ACC112 (cell line): ENCODE data around the gene ASIP.
"Not testable (repeated sequence)": the region's sequence is repeated elsewhere in the genome, so short reads cannot be mapped to it uniquely, and the experiment has no call there.

Experiments used
- H2AFZ ChIP-seq: fragments of 200-600 bp; sonication (generic); one replicate; pipeline ENCODE4 v1.6.0; 2017; ENCODE audit warnings: antibody characterized with exemption, low read length; ENCODE audit not compliant: unreplicated experiment
- H3K27ac ChIP-seq: fragments of 200-600 bp; sonication (generic); 2 replicates; pipeline ENCODE4 v1.5.1; 2014; ENCODE audit warnings: low read depth, mild to moderate bottlenecking, antibody characterized with exemption, low read length, moderate library complexity
- H3K27me3 ChIP-seq: fragments of 200-600 bp; sonication (generic); 2 replicates; pipeline ENCODE4 v1.6.1; 2014; ENCODE audit warnings: mild to moderate bottlenecking, antibody characterized with exemption, low read length, moderate library complexity, mixed read lengths; ENCODE audit not compliant: insufficient read depth
- H3K36me3 ChIP-seq: fragments of 200-600 bp; sonication (generic); 2 replicates; pipeline ENCODE4 v1.6.1; 2016; ENCODE audit warnings: mild to moderate bottlenecking, antibody characterized with exemption, low read length, moderate library complexity, mixed read lengths; ENCODE audit not compliant: insufficient read depth
- H3K4me1 ChIP-seq: fragments of 200-600 bp; sonication (generic); one replicate; pipeline ENCODE4 v1.6.1; 2016; ENCODE audit warnings: low read length, mixed read lengths; ENCODE audit not compliant: insufficient read depth, unreplicated experiment, control insufficient read depth
- H3K4me3 ChIP-seq: fragments of 200-600 bp; sonication (generic); 2 replicates; pipeline ENCODE4 v1.5.1; 2014; ENCODE audit warnings: mild to moderate bottlenecking, low read depth, low read length
- H3K79me2 ChIP-seq: fragments of 200-600 bp; sonication (generic); one replicate; pipeline ENCODE4 v1.6.0; 2016; ENCODE audit warnings: low read length; ENCODE audit not compliant: control insufficient read depth, unreplicated experiment, insufficient read depth

Gene ASIP

GRCh38 chr20:34283844-34284243 is 42.6 kb downstream of the ASIP start:
- Histone ChIP-seq H3K27me3 (no peaks in the 10 kb centered on the region), H3K79me2 (no peaks in the 10 kb centered on the region), H3K36me3 (peaks cover 19% of the 10 kb centered on the region; the same call in 1 of the 2 replicates), H3K4me3 (no peak overlapping the region), H3K4me1 (no peaks in the 10 kb centered on the region), H3K27ac (no peak overlapping the region), H2AFZ (no peak overlapping the region)

GRCh38 chr20:34285450-34285849 is 44.2 kb downstream of the ASIP start:
- no peaks in the 10 kb centered on the region for H3K79me2 ChIP-seq
- no peaks in the 10 kb centered on the region for H3K27me3 ChIP-seq
- H3K36me3 ChIP-seq: peaks cover 13% of the 10 kb centered on the region; the same call in 1 of the 2 replicates
- H3K4me1 ChIP-seq: no peaks in the 10 kb centered on the region
- H2AFZ ChIP-seq: no peak overlapping the region
- H3K27ac ChIP-seq: no peak overlapping the region
- no peak overlapping the region for H3K4me3 ChIP-seq

GRCh38 chr20:34287500-34287899 is 46.3 kb downstream of the ASIP start:
- not testable (repeated sequence) for H3K79me2 ChIP-seq, H3K4me3 ChIP-seq, H3K4me1 ChIP-seq, H2AFZ ChIP-seq, H3K27ac ChIP-seq, H3K27me3 ChIP-seq
- H3K36me3 ChIP-seq: peaks cover 14% of the 10 kb centered on the region; the same call in 1 of the 2 replicates

- Histone ChIP-seq H3K79me2 (peaks cover 4% of the 10 kb centered on the region), H3K36me3 (peaks cover 11% of the 10 kb centered on the region; the same call in 1 of the 2 replicates), H3K4me1 (no peaks in the 10 kb centered on the region), H3K27ac (no peak overlapping the region), H3K27me3 (no peaks in the 10 kb centered on the region), H3K4me3 (no peak overlapping the region), H2AFZ (no peak overlapping the region)
Observed at GRCh38 chr20:34290471-34290870, 49.2 kb downstream of the ASIP start.

GRCh38 chr20:34292496-34292895 is 51.3 kb downstream of the ASIP start:
- Histone ChIP-seq H2AFZ (no peak overlapping the region), H3K4me3 (no peak overlapping the region), H3K79me2 (peaks cover 20% of the 10 kb centered on the region), H3K36me3 (peaks cover 8% of the 10 kb centered on the region; the same call in 1 of the 2 replicates), H3K27me3 (no peaks in the 10 kb centered on the region), H3K27ac (no peak overlapping the region), H3K4me1 (no peaks in the 10 kb centered on the region)

- H3K4me3 ChIP-seq: no peak overlapping the region
- H3K36me3 ChIP-seq: peaks cover 8% of the 10 kb centered on the region; the same call in 1 of the 2 replicates
- peaks cover 23% of the 10 kb centered on the region for H3K79me2 ChIP-seq
- H3K4me1 ChIP-seq: no peaks in the 10 kb centered on the region
- H2AFZ ChIP-seq: no peak overlapping the region
- no peak overlapping the region for H3K27ac ChIP-seq
- H3K27me3 ChIP-seq: no peaks in the 10 kb centered on the region
Observed at GRCh38 chr20:34293119-34293518, 51.9 kb downstream of the ASIP start.

GRCh38 chr20:34293589-34293988 is 52.4 kb downstream of the ASIP start:
- H3K79me2 ChIP-seq: peaks cover 23% of the 10 kb centered on the region
- H3K27ac ChIP-seq: no peak overlapping the region
- no peak overlapping the region for H3K4me3 ChIP-seq
- H3K27me3 ChIP-seq: no peaks in the 10 kb centered on the region
- H2AFZ ChIP-seq: no peak overlapping the region
- H3K36me3 ChIP-seq: peaks cover 8% of the 10 kb centered on the region; the same call in 1 of the 2 replicates
- no peaks in the 10 kb centered on the region for H3K4me1 ChIP-seq

- H3K4me3 ChIP-seq: no peak overlapping the region
- H3K79me2 ChIP-seq: peaks cover 28% of the 10 kb centered on the region
- peaks cover 8% of the 10 kb centered on the region; the same call in 1 of the 2 replicates for H3K36me3 ChIP-seq
Observed at GRCh38 chr20:34294563-34294962, 53.3 kb downstream of the ASIP start.

GRCh38 chr20:34295284-34295683 is 54.1 kb downstream of the ASIP start:
- Histone ChIP-seq H2AFZ (no peak overlapping the region), H3K36me3 (peaks cover 8% of the 10 kb centered on the region; the same call in 1 of the 2 replicates), H3K27me3 (no peaks in the 10 kb centered on the region), H3K4me3 (no peak overlapping the region), H3K79me2 (peaks cover 29% of the 10 kb centered on the region), H3K27ac (no peak overlapping the region), H3K4me1 (peaks cover 2% of the 10 kb centered on the region)

More at GRCh38 chr20:34294563-34294962, 53.3 kb downstream of the ASIP start:
- no peak overlapping the region for H3K27ac ChIP-seq
- H2AFZ ChIP-seq: no peak overlapping the region
- no peaks in the 10 kb centered on the region for H3K27me3 ChIP-seq
- H3K4me1 ChIP-seq: no peaks in the 10 kb centered on the region

- Histone ChIP-seq H3K4me3 (no peak overlapping the region), H3K36me3 (peaks cover 4% of the 10 kb centered on the region; the same call in 1 of the 2 replicates), H2AFZ (no peak overlapping the region), H3K27me3 (no peaks in the 10 kb centered on the region), H3K79me2 (peaks cover 41% of the 10 kb centered on the region), H3K27ac (no peak overlapping the region), H3K4me1 (peaks cover 14% of the 10 kb centered on the region)
Observed at GRCh38 chr20:34296468-34296867, 55.2 kb downstream of the ASIP start.

- Histone ChIP-seq H3K79me2 (peaks cover 54% of the 10 kb centered on the region), H3K4me1 (peaks cover 24% of the 10 kb centered on the region)
- H3K36me3 ChIP-seq, H2AFZ ChIP-seq, H3K27ac ChIP-seq, H3K4me3 ChIP-seq, H3K27me3 ChIP-seq: not testable (repeated sequence)
Observed at GRCh38 chr20:34298294-34298784, 57.1 kb downstream of the ASIP start.
